Activated T-cell treated with anti-CD3 and anti-CD28 coated beads, Interleukin-2, amount 50 U/mL, for 24 hours (primary cell): Measurements from ENCODE around the gene MAP3K5.
A peak's percentile ranks its signal among the peaks of the same experiment; 100 is the strongest.

Experiments used
- DNase-seq: peaks from one replicate; pipeline ENCODE4 v3.0.0-alpha.2; 2020
- H3K27ac Mint-ChIP-seq: 2 replicates; pipeline ENCODE4 v1.8.0; 2020; ENCODE audit warnings: mild to moderate bottlenecking, mixed read lengths
- H3K27me3 Mint-ChIP-seq: 2 replicates; pipeline ENCODE4 v1.8.0; 2020; ENCODE audit warnings: mixed read lengths
- H3K36me3 Mint-ChIP-seq: 2 replicates; pipeline ENCODE4 v1.8.0; 2020; ENCODE audit warnings: low read depth, mixed read lengths
- H3K4me1 Mint-ChIP-seq: 2 replicates; pipeline ENCODE4 v1.8.0; 2020; ENCODE audit warnings: low read depth, mixed read lengths
- H3K4me3 Mint-ChIP-seq: 2 replicates; pipeline ENCODE4 v1.8.0; 2020; ENCODE audit warnings: mild to moderate bottlenecking, moderate library complexity, mixed read lengths
- H3K9me3 Mint-ChIP-seq: 2 replicates; pipeline ENCODE4 v1.8.0; 2020; ENCODE audit warnings: mixed read lengths

Gene MAP3K5

GRCh38 chr6:136526196-136526930, 265.9 kb downstream of the MAP3K5 start:
- H3K36me3 Mint-ChIP-seq, result no peaks in the 10 kb centered on the region
- H3K27ac Mint-ChIP-seq, result peak overlapping the region; percentile 41
- peaks cover 27% of the 10 kb centered on the region for H3K4me1 Mint-ChIP-seq
- peak overlapping the region; percentile 52 for H3K4me3 Mint-ChIP-seq
- no peaks in the 10 kb centered on the region for H3K9me3 Mint-ChIP-seq
- peak; percentile 45 for DNase-seq
- peaks cover 5% of the 10 kb centered on the region for H3K27me3 Mint-ChIP-seq

- Mint-ChIP-seq H3K36me3 (no peaks in the 10 kb centered on the region), H3K4me3 (peak overlapping the region; percentile 52), H3K27me3 (peaks cover 5% of the 10 kb centered on the region), H3K9me3 (no peaks in the 10 kb centered on the region), H3K4me1 (peaks cover 27% of the 10 kb centered on the region), H3K27ac (no peak overlapping the region)
- no peak for DNase-seq
Measured at GRCh38 chr6:136525586-136526195, 266.6 kb downstream of the MAP3K5 start.

GRCh38 chr6:136524936-136525413, 267.3 kb downstream of the MAP3K5 start:
- H3K36me3 Mint-ChIP-seq, result no peaks in the 10 kb centered on the region
- H3K9me3 Mint-ChIP-seq, result no peaks in the 10 kb centered on the region
- no peak overlapping the region for H3K4me3 Mint-ChIP-seq
- peaks cover 27% of the 10 kb centered on the region for H3K4me1 Mint-ChIP-seq
- H3K27me3 Mint-ChIP-seq, result peaks cover 5% of the 10 kb centered on the region
- DNase-seq, result no peak
- no peak overlapping the region for H3K27ac Mint-ChIP-seq

- DNase-seq, result no peak
- no peak overlapping the region for H3K4me3 Mint-ChIP-seq
- H3K9me3 Mint-ChIP-seq, result no peaks in the 10 kb centered on the region
- H3K36me3 Mint-ChIP-seq, result no peaks in the 10 kb centered on the region
- H3K27ac Mint-ChIP-seq, result no peak overlapping the region
- peaks cover 5% of the 10 kb centered on the region for H3K27me3 Mint-ChIP-seq
- peaks cover 27% of the 10 kb centered on the region for H3K4me1 Mint-ChIP-seq
Measured at GRCh38 chr6:136524339-136524935, 267.8 kb downstream of the MAP3K5 start.

GRCh38 chr6:136523196-136523595, 269.1 kb downstream of the MAP3K5 start:
- Mint-ChIP-seq H3K36me3 (no peaks in the 10 kb centered on the region), H3K27me3 (peaks cover 5% of the 10 kb centered on the region), H3K4me1 (peaks cover 27% of the 10 kb centered on the region), H3K9me3 (no peaks in the 10 kb centered on the region), H3K27ac (no peak overlapping the region), H3K4me3 (no peak overlapping the region)
- no peak for DNase-seq

GRCh38 chr6:136522636-136523035, 269.6 kb downstream of the MAP3K5 start:
- Mint-ChIP-seq H3K36me3 (no peaks in the 10 kb centered on the region), H3K27ac (no peak overlapping the region), H3K27me3 (peaks cover 5% of the 10 kb centered on the region), H3K4me3 (no peak overlapping the region), H3K4me1 (peaks cover 27% of the 10 kb centered on the region), H3K9me3 (no peaks in the 10 kb centered on the region)
- DNase-seq, result no peak

GRCh38 chr6:136521911-136522310, 270.4 kb downstream of the MAP3K5 start:
- no peak overlapping the region for H3K27ac Mint-ChIP-seq
- no peaks in the 10 kb centered on the region for H3K9me3 Mint-ChIP-seq
- H3K4me1 Mint-ChIP-seq, result peaks cover 22% of the 10 kb centered on the region
- no peak overlapping the region for H3K4me3 Mint-ChIP-seq
- H3K36me3 Mint-ChIP-seq, result no peaks in the 10 kb centered on the region
- H3K27me3 Mint-ChIP-seq, result peaks cover 5% of the 10 kb centered on the region
- DNase-seq, result no peak

- peaks cover 18% of the 10 kb centered on the region for H3K4me1 Mint-ChIP-seq
- H3K9me3 Mint-ChIP-seq, result no peaks in the 10 kb centered on the region
- H3K27me3 Mint-ChIP-seq, result peaks cover 4% of the 10 kb centered on the region
Measured at GRCh38 chr6:136521427-136521826, 270.9 kb downstream of the MAP3K5 start.

GRCh38 chr6:136520517-136520916, 271.8 kb downstream of the MAP3K5 start:
- H3K27ac Mint-ChIP-seq, result no peak overlapping the region
- no peak overlapping the region for H3K4me3 Mint-ChIP-seq
- H3K36me3 Mint-ChIP-seq, result no peaks in the 10 kb centered on the region
- H3K27me3 Mint-ChIP-seq, result no peaks in the 10 kb centered on the region
- no peak for DNase-seq
- peaks cover 11% of the 10 kb centered on the region for H3K4me1 Mint-ChIP-seq
- no peaks in the 10 kb centered on the region for H3K9me3 Mint-ChIP-seq

More at GRCh38 chr6:136521427-136521826, 270.9 kb downstream of the MAP3K5 start:
- no peak for DNase-seq
- Mint-ChIP-seq H3K36me3 (no peaks in the 10 kb centered on the region), H3K27ac (no peak overlapping the region), H3K4me3 (no peak overlapping the region)

GRCh38 chr6:136517582-136517981, 274.7 kb downstream of the MAP3K5 start:
- H3K27me3 Mint-ChIP-seq, result no peaks in the 10 kb centered on the region

GRCh38 chr6:136517002-136517401, 275.3 kb downstream of the MAP3K5 start:
- no peaks in the 10 kb centered on the region for H3K27me3 Mint-ChIP-seq
- no peak overlapping the region for H3K27ac Mint-ChIP-seq
- H3K36me3 Mint-ChIP-seq, result no peaks in the 10 kb centered on the region
- no peaks in the 10 kb centered on the region for H3K9me3 Mint-ChIP-seq
- no peak for DNase-seq
- H3K4me3 Mint-ChIP-seq, result no peak overlapping the region
- H3K4me1 Mint-ChIP-seq, result peaks cover 2% of the 10 kb centered on the region

More at GRCh38 chr6:136517582-136517981, 274.7 kb downstream of the MAP3K5 start:
- Mint-ChIP-seq H3K36me3 (no peaks in the 10 kb centered on the region), H3K4me1 (no peaks in the 10 kb centered on the region), H3K27ac (no peak overlapping the region), H3K4me3 (no peak overlapping the region), H3K9me3 (no peaks in the 10 kb centered on the region)
- no peak for DNase-seq

GRCh38 chr6:136514591-136514990, 277.7 kb downstream of the MAP3K5 start:
- Mint-ChIP-seq H3K36me3 (no peaks in the 10 kb centered on the region), H3K9me3 (no peaks in the 10 kb centered on the region), H3K27ac (no peak overlapping the region), H3K27me3 (no peaks in the 10 kb centered on the region), H3K4me3 (no peak overlapping the region), H3K4me1 (peaks cover 23% of the 10 kb centered on the region)
- DNase-seq, result no peak

- DNase-seq, result no peak
- Mint-ChIP-seq H3K36me3 (no peaks in the 10 kb centered on the region), H3K27ac (no peak overlapping the region), H3K27me3 (no peaks in the 10 kb centered on the region), H3K4me1 (peaks cover 35% of the 10 kb centered on the region), H3K9me3 (no peaks in the 10 kb centered on the region), H3K4me3 (no peak overlapping the region)
Measured at GRCh38 chr6:136511926-136512325, 280.4 kb downstream of the MAP3K5 start.

- no peaks in the 10 kb centered on the region for H3K27me3 Mint-ChIP-seq
- no peaks in the 10 kb centered on the region for H3K9me3 Mint-ChIP-seq
- H3K36me3 Mint-ChIP-seq, result no peaks in the 10 kb centered on the region
- no peak overlapping the region for H3K27ac Mint-ChIP-seq
- peaks cover 35% of the 10 kb centered on the region for H3K4me1 Mint-ChIP-seq
- H3K4me3 Mint-ChIP-seq, result no peak overlapping the region
- DNase-seq, result no peak
Measured at GRCh38 chr6:136511397-136511796, 280.9 kb downstream of the MAP3K5 start.

- Mint-ChIP-seq H3K4me3 (no peak overlapping the region), H3K27me3 (no peaks in the 10 kb centered on the region), H3K36me3 (no peaks in the 10 kb centered on the region), H3K27ac (peak overlapping the region; percentile 45), H3K9me3 (no peaks in the 10 kb centered on the region), H3K4me1 (peaks cover 35% of the 10 kb centered on the region)
- no peak for DNase-seq
Measured at GRCh38 chr6:136510782-136511181, 281.5 kb downstream of the MAP3K5 start.
